ENCODE measurements around the gene ERAL1. TPM values are rescaled to one million over a fixed set of nuclear protein-coding genes. Genes with fewer than 3 reads are reported as not detected.

ERAL1 gene
- total and polyA plus RNA-seq, 4 donors: 16.7 to 21.5 (median 18.6) TPM

DNA sequence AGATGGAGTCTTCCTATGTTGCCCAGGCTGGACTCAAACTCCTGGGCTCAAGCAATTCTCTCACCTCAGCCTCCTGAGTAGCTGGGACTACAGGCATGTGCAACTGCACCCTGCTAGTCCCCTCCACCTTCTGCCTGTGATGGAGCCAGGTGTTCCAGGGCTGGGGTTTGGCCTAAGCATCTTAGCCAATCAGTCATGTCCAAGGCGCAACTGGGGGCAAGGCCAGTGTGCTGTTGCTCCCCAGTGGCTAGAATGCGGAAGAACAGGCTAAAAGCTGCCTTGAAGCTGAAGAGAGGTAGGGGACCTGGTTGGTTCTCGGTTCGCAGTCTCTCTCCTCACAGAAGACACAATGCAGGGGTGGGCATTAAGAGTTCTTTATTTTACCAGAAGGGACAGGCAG, 24.2 kb downstream of the ERAL1 start:
- Histone ChIP-seq H3K27me3 (ENCODE audit: control insufficient read depth in 1 of 2, insufficient read depth in 2 of 2, low read length in 1 of 2) (no peaks in the 10 kb centered on the region), H3K27ac (ENCODE audit: low read depth in 1 of 2, low read length in 2 of 2) (no peak overlapping the region), H3K36me3 (ENCODE audit: control insufficient read depth in 1 of 2, insufficient read depth in 2 of 2, low read length in 1 of 2) (peaks cover 0 to 12% of the 10 kb centered on the region in 2 donors), H3K9me3 (ENCODE audit: control insufficient read depth, low read length) (no peaks in the 10 kb centered on the region), H3K4me1 (ENCODE audit: control insufficient read depth in 1 of 2, insufficient read depth in 2 of 2, low read length in 2 of 2) (no peaks in the 10 kb centered on the region), H3K4me3 (ENCODE audit: low read length in 2 of 2) (no peak overlapping the region)
- intact Hi-C loops (cut with DNase I): no loop called here
- 63 to 67% methylated on average over 4 of the region's 4 CpGs for WGBS, 2 donors
- ATAC-seq (ENCODE audit: low FRiP score): no peak
- DNase-seq: peak in 1 of 2 donors; percentile 15

DNA sequence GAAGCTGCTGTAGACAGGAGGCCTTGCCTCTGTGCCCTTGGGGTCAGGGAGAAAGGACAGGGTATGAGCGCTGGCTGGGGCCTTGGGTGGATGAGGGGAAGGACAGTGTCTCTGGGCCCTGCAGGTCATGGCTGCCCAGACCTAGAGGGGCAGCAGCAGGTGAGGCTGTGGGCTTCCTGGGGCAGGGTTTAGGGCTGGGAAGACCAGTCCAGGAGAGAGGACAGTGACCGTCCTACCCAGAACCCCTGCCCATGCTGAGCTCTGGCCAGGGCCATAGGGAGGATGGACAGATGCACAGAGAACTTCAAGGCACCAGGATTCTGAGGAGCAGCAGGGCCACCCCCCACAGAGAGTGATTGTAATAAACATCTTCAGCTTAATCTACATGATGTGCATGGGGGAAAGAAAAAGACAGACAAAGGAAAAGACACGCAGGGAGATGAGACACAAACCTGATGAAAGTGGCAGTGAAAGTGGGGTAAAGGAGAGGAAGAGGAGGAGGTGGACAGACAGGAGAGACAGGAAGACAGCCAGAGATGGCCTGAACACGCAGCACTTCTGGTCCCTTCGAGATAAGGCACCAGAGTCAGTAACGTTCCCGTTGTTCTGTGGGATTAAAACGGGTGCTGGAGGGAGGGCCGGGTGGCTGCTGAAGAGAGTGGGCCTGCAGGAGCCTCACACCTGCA, 25.2 kb downstream of the ERAL1 start:
- H3K9me3 ChIP-seq (ENCODE audit: control insufficient read depth, low read length): no peaks in the 10 kb centered on the region
- intact Hi-C loops (cut with DNase I): no loop called here
- ATAC-seq (ENCODE audit: low FRiP score) (no peak), DNase-seq (no peak)
- H3K4me1 ChIP-seq (ENCODE audit: control insufficient read depth in 1 of 2, insufficient read depth in 2 of 2, low read length in 2 of 2): no peaks in the 10 kb centered on the region
- 80 to 81% methylated on average over 9 of the region's 9 CpGs for WGBS, 2 donors
- peaks cover 0 to 14% of the 10 kb centered on the region in 2 donors for H3K36me3 ChIP-seq (ENCODE audit: control insufficient read depth in 1 of 2, insufficient read depth in 2 of 2, low read length in 1 of 2)
- H3K27ac ChIP-seq (ENCODE audit: low read depth in 1 of 2, low read length in 2 of 2): no peak overlapping the region
- no peak overlapping the region for H3K4me3 ChIP-seq (ENCODE audit: low read length in 2 of 2)
- no peaks in the 10 kb centered on the region for H3K27me3 ChIP-seq (ENCODE audit: control insufficient read depth in 1 of 2, insufficient read depth in 2 of 2, low read length in 1 of 2)

DNA sequence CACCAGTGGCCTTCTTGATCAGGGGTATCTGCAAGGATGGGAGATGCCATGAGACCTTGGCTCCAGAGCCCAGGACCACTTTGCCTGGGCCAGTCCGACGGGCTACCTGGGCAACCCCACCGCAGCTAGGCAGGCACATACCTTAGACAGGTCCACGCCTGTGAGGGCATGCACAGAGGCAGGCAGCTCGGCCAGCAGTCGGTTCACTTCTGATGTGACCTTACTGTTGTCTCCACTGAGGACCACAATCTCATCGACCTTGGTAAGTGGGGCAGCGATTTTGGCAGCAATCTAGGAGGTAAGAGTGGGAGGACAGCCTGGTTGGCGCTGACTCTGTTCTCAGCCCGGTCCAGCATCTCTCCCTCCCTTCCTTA, 25.7 kb downstream of the ERAL1 start:
- 84 to 90% methylated on average over 10 of the region's 10 CpGs for WGBS, 2 donors
- intact Hi-C loops (cut with DNase I): no loop called here

DNA sequence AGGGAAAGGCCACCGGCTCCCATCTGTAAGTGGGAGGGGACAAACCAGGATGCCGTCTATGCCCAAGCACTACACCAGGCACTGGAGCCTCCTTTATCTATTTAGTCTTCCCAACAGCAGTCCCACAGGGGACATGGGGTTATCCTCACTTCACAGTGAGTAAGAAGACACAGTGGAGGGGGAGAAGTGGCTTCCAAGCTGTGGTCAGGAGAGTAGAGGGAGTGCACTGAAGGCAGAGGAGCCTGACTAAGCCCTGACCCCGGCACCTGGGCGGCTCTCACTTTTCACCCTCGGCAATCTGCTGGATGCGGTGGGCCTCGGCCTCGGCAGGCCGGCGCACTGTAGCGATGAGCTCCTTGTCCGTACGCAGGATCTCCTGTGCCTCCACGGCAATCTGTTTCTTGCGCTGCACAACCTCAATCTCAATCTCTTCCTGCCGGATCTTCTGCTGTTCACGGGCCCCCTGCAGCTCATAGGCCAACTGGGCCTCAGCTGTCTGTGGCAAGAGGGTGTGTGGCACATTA, 26.8 kb downstream of the ERAL1 start:
- 94 to 95% methylated on average over 17 of the region's 17 CpGs for WGBS, 2 donors
- H3K27me3 ChIP-seq (ENCODE audit: control insufficient read depth in 1 of 2, insufficient read depth in 2 of 2, low read length in 1 of 2): no peaks in the 10 kb centered on the region
- H3K4me3 ChIP-seq (ENCODE audit: low read length in 2 of 2): no peak overlapping the region
- DNase-seq (no peak), ATAC-seq (ENCODE audit: low FRiP score) (no peak)
- no peak overlapping the region for H3K27ac ChIP-seq (ENCODE audit: low read depth in 1 of 2, low read length in 2 of 2)
- no peaks in the 10 kb centered on the region for H3K4me1 ChIP-seq (ENCODE audit: control insufficient read depth in 1 of 2, insufficient read depth in 2 of 2, low read length in 2 of 2)
- H3K9me3 ChIP-seq (ENCODE audit: control insufficient read depth, low read length): no peaks in the 10 kb centered on the region
- H3K36me3 ChIP-seq (ENCODE audit: control insufficient read depth in 1 of 2, insufficient read depth in 2 of 2, low read length in 1 of 2): peaks cover 0 to 14% of the 10 kb centered on the region in 2 donors
- intact Hi-C loops (cut with DNase I): no loop called here

More for the DNA sequence above, 25.7 kb downstream of the ERAL1 start:
- Histone ChIP-seq H3K4me3 (ENCODE audit: low read length in 2 of 2) (no peak overlapping the region), H3K27ac (ENCODE audit: low read depth in 1 of 2, low read length in 2 of 2) (no peak overlapping the region), H3K27me3 (ENCODE audit: control insufficient read depth in 1 of 2, insufficient read depth in 2 of 2, low read length in 1 of 2) (no peaks in the 10 kb centered on the region), H3K4me1 (ENCODE audit: control insufficient read depth in 1 of 2, insufficient read depth in 2 of 2, low read length in 2 of 2) (no peaks in the 10 kb centered on the region), H3K9me3 (ENCODE audit: control insufficient read depth, low read length) (no peaks in the 10 kb centered on the region), H3K36me3 (ENCODE audit: control insufficient read depth in 1 of 2, insufficient read depth in 2 of 2, low read length in 1 of 2) (peaks cover 0 to 14% of the 10 kb centered on the region in 2 donors)
- DNase-seq (no peak), ATAC-seq (ENCODE audit: low FRiP score) (no peak)

DNA sequence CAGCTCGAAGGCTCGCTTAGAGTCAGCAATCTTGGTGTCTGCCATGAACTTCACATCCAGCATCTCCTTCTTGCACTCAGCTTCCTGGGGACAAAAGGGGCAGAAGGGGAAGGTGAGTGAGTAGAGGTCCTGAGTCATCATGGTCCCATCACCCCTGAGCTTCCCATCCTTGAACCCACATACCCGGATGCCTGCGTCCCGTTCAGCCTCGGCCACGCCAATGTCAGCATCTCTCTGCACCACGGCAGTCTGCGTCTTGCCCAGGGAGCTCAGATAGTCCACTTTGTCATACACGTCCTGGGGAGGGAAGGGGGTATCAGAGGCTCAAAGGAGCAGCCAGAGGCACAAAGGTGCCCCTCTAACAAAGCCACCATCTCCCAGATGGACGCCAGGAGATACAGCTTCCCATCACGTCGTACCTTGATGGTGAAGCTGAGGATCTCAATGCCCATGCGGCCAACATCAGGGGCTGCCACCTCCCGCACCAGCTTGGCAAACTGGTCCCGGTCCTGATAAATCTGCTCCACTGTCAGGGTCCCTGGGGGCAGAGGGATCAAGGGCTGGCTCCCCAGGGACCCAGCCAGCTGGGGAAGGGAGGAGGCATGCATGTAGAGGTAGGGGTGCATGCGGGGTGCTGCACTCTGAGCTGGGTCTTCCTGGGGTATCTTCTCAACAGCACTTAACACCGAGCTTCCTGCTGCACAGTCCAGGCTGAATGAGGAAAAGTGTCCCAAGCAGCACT, 27.5 kb downstream of the ERAL1 start:
- no peaks in the 10 kb centered on the region for H3K4me1 ChIP-seq (ENCODE audit: control insufficient read depth in 1 of 2, insufficient read depth in 2 of 2, low read length in 2 of 2)
- H3K9me3 ChIP-seq (ENCODE audit: control insufficient read depth, low read length): no peaks in the 10 kb centered on the region
- no peak overlapping the region for H3K4me3 ChIP-seq (ENCODE audit: low read length in 2 of 2)
- ATAC-seq (ENCODE audit: low FRiP score) (no peak), DNase-seq (no peak)
- H3K27ac ChIP-seq (ENCODE audit: low read depth in 1 of 2, low read length in 2 of 2): no peak overlapping the region
- H3K36me3 ChIP-seq (ENCODE audit: control insufficient read depth in 1 of 2, insufficient read depth in 2 of 2, low read length in 1 of 2): peaks cover 0 to 14% of the 10 kb centered on the region in 2 donors
- intact Hi-C loops (cut with DNase I): no loop called here
- H3K27me3 ChIP-seq (ENCODE audit: control insufficient read depth in 1 of 2, insufficient read depth in 2 of 2, low read length in 1 of 2): no peaks in the 10 kb centered on the region
- WGBS, 2 donors: 89 to 90% methylated on average over 18 of the region's 18 CpGs

DNA sequence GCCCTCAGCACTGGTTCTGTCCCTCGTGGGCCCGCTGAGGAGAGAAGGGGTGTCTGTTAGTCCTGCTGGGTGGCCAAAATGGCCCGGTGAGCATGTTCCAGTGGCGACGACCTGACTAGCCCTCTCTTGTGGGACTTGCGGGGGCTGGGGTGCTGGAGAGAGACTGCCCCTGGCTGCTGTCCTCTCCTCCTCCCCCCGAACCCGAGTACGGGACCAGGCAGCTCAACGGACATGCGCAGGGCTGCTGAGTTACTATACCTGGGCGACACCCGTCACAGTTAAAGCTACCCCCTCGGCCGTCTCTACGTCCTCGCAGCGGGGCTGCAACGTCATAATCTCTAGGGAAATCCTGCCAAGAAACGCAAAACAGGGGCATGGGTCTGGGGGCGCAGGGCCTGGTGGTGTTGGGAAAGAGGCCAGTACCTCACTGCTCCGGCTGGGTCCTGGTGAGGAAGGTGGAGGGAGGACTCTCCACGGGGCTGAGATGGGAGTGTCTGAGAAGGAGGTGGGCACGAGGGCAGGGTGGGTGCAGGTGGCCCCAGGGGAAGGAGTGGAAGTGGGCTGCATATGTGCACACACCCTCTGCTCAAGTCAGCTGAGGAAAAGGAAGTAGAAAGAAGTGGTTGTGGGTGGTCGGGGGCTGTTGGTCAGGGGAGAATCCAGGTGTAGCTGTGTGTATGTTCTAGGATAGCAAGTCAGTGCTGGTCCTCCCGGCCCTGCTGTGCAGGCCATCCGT, 29.3 kb downstream of the ERAL1 start:
- Histone ChIP-seq H3K4me3 (ENCODE audit: low read length in 2 of 2) (no peak overlapping the region), H3K27me3 (ENCODE audit: control insufficient read depth in 1 of 2, insufficient read depth in 2 of 2, low read length in 1 of 2) (no peaks in the 10 kb centered on the region), H3K4me1 (ENCODE audit: control insufficient read depth in 1 of 2, insufficient read depth in 2 of 2, low read length in 2 of 2) (no peaks in the 10 kb centered on the region), H3K36me3 (ENCODE audit: control insufficient read depth in 1 of 2, insufficient read depth in 2 of 2, low read length in 1 of 2) (peaks cover 0 to 14% of the 10 kb centered on the region in 2 donors), H3K27ac (ENCODE audit: low read depth in 1 of 2, low read length in 2 of 2) (no peak overlapping the region), H3K9me3 (ENCODE audit: control insufficient read depth, low read length) (no peaks in the 10 kb centered on the region)
- peak in 1 of 2 donors; percentile 12 for DNase-seq
- 79 to 82% methylated on average over 24 to 27 of the region's 27 CpGs for WGBS, 2 donors
- intact Hi-C loops (cut with DNase I): no loop called here
- ATAC-seq (ENCODE audit: low FRiP score): no peak

DNA sequence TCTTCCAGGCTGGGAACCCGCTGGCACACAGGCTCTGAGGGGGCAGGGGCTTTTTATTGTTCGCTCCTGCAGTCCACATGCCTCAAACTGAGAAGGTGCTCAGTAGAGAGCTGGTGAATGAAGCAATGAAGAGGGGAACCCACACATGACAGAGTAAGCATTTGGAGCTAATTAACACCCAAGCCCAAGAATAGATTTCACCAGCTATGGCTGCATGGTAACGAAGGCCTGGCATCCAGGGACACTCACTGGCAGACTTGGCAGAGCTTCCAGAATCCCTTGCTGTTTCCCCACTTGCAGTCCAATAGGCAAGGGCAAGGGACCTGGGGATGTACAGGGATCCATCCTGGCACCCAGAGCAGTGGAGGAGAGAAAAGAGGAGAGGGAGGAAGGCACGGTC, 30.5 kb downstream of the ERAL1 start:
- ATAC-seq (ENCODE audit: low FRiP score) (no peak), DNase-seq (no peak)
- Histone ChIP-seq H3K9me3 (ENCODE audit: control insufficient read depth, low read length) (no peaks in the 10 kb centered on the region), H3K36me3 (ENCODE audit: control insufficient read depth in 1 of 2, insufficient read depth in 2 of 2, low read length in 1 of 2) (peaks cover 0 to 14% of the 10 kb centered on the region in 2 donors), H3K4me1 (ENCODE audit: control insufficient read depth in 1 of 2, insufficient read depth in 2 of 2, low read length in 2 of 2) (no peaks in the 10 kb centered on the region), H3K27me3 (ENCODE audit: control insufficient read depth in 1 of 2, insufficient read depth in 2 of 2, low read length in 1 of 2) (no peaks in the 10 kb centered on the region), H3K27ac (ENCODE audit: low read depth in 1 of 2, low read length in 2 of 2) (no peak overlapping the region), H3K4me3 (ENCODE audit: low read length in 2 of 2) (no peak overlapping the region)
- 86 to 91% methylated on average over 4 of the region's 4 CpGs for WGBS, 2 donors
- intact Hi-C loops (cut with DNase I): no loop called here

DNA sequence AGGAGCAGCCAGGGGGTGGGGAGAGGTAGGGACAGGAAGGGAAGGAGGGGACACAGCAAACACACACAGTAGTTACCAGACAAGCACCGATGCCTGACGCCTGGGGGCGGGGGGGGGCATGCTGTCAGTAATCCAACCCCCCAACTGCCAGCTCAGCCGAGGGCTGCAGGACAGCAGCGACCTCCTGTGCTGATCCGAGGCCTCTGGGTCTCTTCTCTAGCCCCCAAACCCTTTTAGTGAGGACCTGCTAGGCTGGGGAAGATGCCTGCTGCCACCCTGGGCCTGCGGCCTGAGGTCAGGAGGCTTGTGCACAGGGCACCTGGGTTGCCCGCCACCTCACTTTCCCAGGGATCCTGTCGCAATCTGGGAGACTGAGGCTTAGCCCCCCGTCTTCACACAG, 31.1 kb downstream of the ERAL1 start:
- ATAC-seq (ENCODE audit: low FRiP score) (no peak), DNase-seq (no peak)
- no peaks in the 10 kb centered on the region for H3K4me1 ChIP-seq (ENCODE audit: control insufficient read depth in 1 of 2, insufficient read depth in 2 of 2, low read length in 2 of 2)
- intact Hi-C loops (cut with DNase I): no loop called here
- no peaks in the 10 kb centered on the region for H3K9me3 ChIP-seq (ENCODE audit: control insufficient read depth, low read length)
- no peak overlapping the region for H3K27ac ChIP-seq (ENCODE audit: low read depth in 1 of 2, low read length in 2 of 2)
- H3K27me3 ChIP-seq (ENCODE audit: control insufficient read depth in 1 of 2, insufficient read depth in 2 of 2, low read length in 1 of 2): no peaks in the 10 kb centered on the region
- H3K36me3 ChIP-seq (ENCODE audit: control insufficient read depth in 1 of 2, insufficient read depth in 2 of 2, low read length in 1 of 2): peaks cover 0 to 14% of the 10 kb centered on the region in 2 donors
- 85 to 88% methylated on average over 10 of the region's 10 CpGs for WGBS, 2 donors
- no peak overlapping the region for H3K4me3 ChIP-seq (ENCODE audit: low read length in 2 of 2)

All from aorta (tissue), 5 donors.